Measurements from ENCODE around the gene PCDH7.

PCDH7 gene

GRCh38 chr4:30717208-30718020, 2.8 kb upstream of the PCDH7 start:
- Histone ChIP-seq H3K4me3 (ENCODE audit: control insufficient read depth in 1 of 7, extremely low read depth in 1 of 7, insufficient read depth in 4 of 7, low read depth in 2 of 7, low read length in 6 of 7) (peak overlapping the region; percentile 33 to 78 (median 62)), H3K27me3 (replicated peaks in 2 of 5; ENCODE audit: control insufficient read depth in 4 of 5, insufficient read depth in 5 of 5, low read length in 4 of 5) (peaks cover 0 to 51% (median 30%) of the 10 kb centered on the region in 5 experiments), H3K36me3 (ENCODE audit: control insufficient read depth in 4 of 4, insufficient read depth in 4 of 4, low read length in 3 of 4) (no peaks in the 10 kb centered on the region), H3K4me1 (ENCODE audit: control extremely low read depth in 1 of 4, control insufficient read depth in 4 of 4, insufficient read depth in 4 of 4, low read length in 3 of 4) (peaks cover 0 to 60% (median 53%) of the 10 kb centered on the region in 4 experiments), H3K27ac (ENCODE audit: insufficient read depth in 1 of 2, low read depth in 1 of 2, low read length in 2 of 2, poor library complexity in 1 of 2, severe bottlenecking in 2 of 2) (no peak overlapping the region), H3K9me3 (ENCODE audit: control extremely low read depth in 1 of 5, control insufficient read depth in 4 of 5, insufficient read depth in 2 of 5, low read depth in 1 of 5, low read length in 4 of 5) (no peaks in the 10 kb centered on the region)
- POLR2A ChIA-PET = no interaction called here
- CTCF ChIA-PET = interaction anchor here (0.8 kb wide), 1 partner anchor 14 kb away, joined by 3 read pairs; no protein-coding TSS in a partner anchor
- peak; percentile 34 to 70 (median 61) for DNase-seq
- WGBS (ENCODE audit: insufficient coverage) = under 1% methylated on average over 32 of the region's 55 CpGs

GRCh38 chr4:30718021-30718542, 2.1 kb upstream of the PCDH7 start:
- POLR2A ChIA-PET = no interaction called here
- CTCF ChIA-PET = interaction anchor here (0.8 kb wide), 1 partner anchor 15 kb away, joined by 3 read pairs; no protein-coding TSS in a partner anchor
- peak in 1 of 3 donors; percentile 17 for DNase-seq
- Histone ChIP-seq H3K9me3 (ENCODE audit: control extremely low read depth in 1 of 5, control insufficient read depth in 4 of 5, insufficient read depth in 2 of 5, low read depth in 1 of 5, low read length in 4 of 5) (no peaks in the 10 kb centered on the region), H3K4me1 (ENCODE audit: control extremely low read depth in 1 of 4, control insufficient read depth in 4 of 4, insufficient read depth in 4 of 4, low read length in 3 of 4) (peaks cover 0 to 64% (median 54%) of the 10 kb centered on the region in 4 experiments), H3K36me3 (ENCODE audit: control insufficient read depth in 4 of 4, insufficient read depth in 4 of 4, low read length in 3 of 4) (no peaks in the 10 kb centered on the region), H3K27ac (ENCODE audit: insufficient read depth in 1 of 2, low read depth in 1 of 2, low read length in 2 of 2, poor library complexity in 1 of 2, severe bottlenecking in 2 of 2) (no peak overlapping the region), H3K27me3 (replicated peaks in 2 of 5; ENCODE audit: control insufficient read depth in 4 of 5, insufficient read depth in 5 of 5, low read length in 4 of 5) (peaks cover 4 to 58% (median 36%) of the 10 kb centered on the region in 5 experiments), H3K4me3 (ENCODE audit: control insufficient read depth in 1 of 7, extremely low read depth in 1 of 7, insufficient read depth in 4 of 7, low read depth in 2 of 7, low read length in 6 of 7) (peak overlapping the region in 6 of 7 experiments; percentile 54 to 78 (median 62))
- 2% methylated on average over 28 of the region's 34 CpGs for WGBS (ENCODE audit: insufficient coverage)

- 4% methylated on average over 23 of the region's 33 CpGs for WGBS (ENCODE audit: insufficient coverage)
- Histone ChIP-seq H3K9me3 (ENCODE audit: control extremely low read depth in 1 of 5, control insufficient read depth in 4 of 5, insufficient read depth in 2 of 5, low read depth in 1 of 5, low read length in 4 of 5) (no peaks in the 10 kb centered on the region), H3K4me3 (ENCODE audit: control insufficient read depth in 1 of 7, extremely low read depth in 1 of 7, insufficient read depth in 4 of 7, low read depth in 2 of 7, low read length in 6 of 7) (peak overlapping the region in 6 of 7 experiments; percentile 40 to 71 (median 66)), H3K36me3 (ENCODE audit: control insufficient read depth in 4 of 4, insufficient read depth in 4 of 4, low read length in 3 of 4) (no peaks in the 10 kb centered on the region), H3K27me3 (replicated peaks in 2 of 5; ENCODE audit: control insufficient read depth in 4 of 5, insufficient read depth in 5 of 5, low read length in 4 of 5) (peaks cover 12 to 66% (median 42%) of the 10 kb centered on the region in 5 experiments), H3K27ac (ENCODE audit: insufficient read depth in 1 of 2, low read depth in 1 of 2, low read length in 2 of 2, poor library complexity in 1 of 2, severe bottlenecking in 2 of 2) (no peak overlapping the region), H3K4me1 (ENCODE audit: control extremely low read depth in 1 of 4, control insufficient read depth in 4 of 4, insufficient read depth in 4 of 4, low read length in 3 of 4) (peaks cover 0 to 64% (median 54%) of the 10 kb centered on the region in 4 experiments)
- peak in 2 of 3 donors; percentile 11 to 23 for DNase-seq
- ChIA-PET CTCF (no interaction called here), POLR2A (no interaction called here)
Measured at GRCh38 chr4:30718641-30719453, 1.3 kb upstream of the PCDH7 start.

DNA sequence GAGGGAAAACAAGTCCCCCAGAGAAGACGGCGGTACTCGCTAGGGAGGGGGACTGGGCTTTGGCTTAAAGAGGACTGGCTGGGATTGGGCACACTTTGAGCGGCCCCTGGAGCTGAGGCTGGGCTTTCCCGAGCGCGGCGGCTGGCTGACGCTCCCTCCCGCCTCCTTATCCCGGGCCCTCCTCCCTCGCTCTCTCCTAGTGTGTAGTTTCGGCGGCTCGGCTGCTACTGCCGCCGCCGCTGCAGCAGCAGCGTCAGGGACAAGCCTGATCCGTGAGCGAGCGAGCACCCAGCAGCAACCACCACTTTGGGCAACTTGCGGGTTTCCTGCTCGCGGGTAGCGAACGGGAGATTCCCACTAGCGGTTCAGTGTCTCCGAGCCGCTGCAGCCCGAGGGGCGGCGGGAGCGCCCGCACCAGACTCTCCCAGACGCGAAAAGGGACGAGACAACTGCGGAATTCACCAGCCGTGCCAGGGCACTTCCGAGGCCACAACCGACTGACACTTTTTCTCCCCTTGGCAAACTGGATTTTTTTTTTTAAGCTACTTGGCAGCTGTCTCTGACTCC, 632 bp upstream of the PCDH7 start:
- Histone ChIP-seq H3K4me3 (ENCODE audit: control insufficient read depth in 1 of 7, extremely low read depth in 1 of 7, insufficient read depth in 4 of 7, low read depth in 2 of 7, low read length in 6 of 7) (peak overlapping the region in 6 of 7 experiments; percentile 40 to 71 (median 66)), H3K36me3 (ENCODE audit: control insufficient read depth in 4 of 4, insufficient read depth in 4 of 4, low read length in 3 of 4) (no peaks in the 10 kb centered on the region), H3K9me3 (ENCODE audit: control extremely low read depth in 1 of 5, control insufficient read depth in 4 of 5, insufficient read depth in 2 of 5, low read depth in 1 of 5, low read length in 4 of 5) (no peaks in the 10 kb centered on the region), H3K27me3 (replicated peaks in 2 of 5; ENCODE audit: control insufficient read depth in 4 of 5, insufficient read depth in 5 of 5, low read length in 4 of 5) (peaks cover 14 to 72% (median 44%) of the 10 kb centered on the region in 5 experiments), H3K27ac (ENCODE audit: insufficient read depth in 1 of 2, low read depth in 1 of 2, low read length in 2 of 2, poor library complexity in 1 of 2, severe bottlenecking in 2 of 2) (no peak overlapping the region), H3K4me1 (ENCODE audit: control extremely low read depth in 1 of 4, control insufficient read depth in 4 of 4, insufficient read depth in 4 of 4, low read length in 3 of 4) (peaks cover 0 to 64% (median 54%) of the 10 kb centered on the region in 4 experiments)
- peak; percentile 18 to 65 (median 63) for DNase-seq
- ChIA-PET CTCF (interaction anchor here (0.8 kb wide), 1 partner anchor 42 kb away, joined by 3 read pairs; no protein-coding TSS in a partner anchor), POLR2A (no interaction called here)
- WGBS (ENCODE audit: insufficient coverage) = 0% methylated on average over 33 of the region's 42 CpGs

DNA sequence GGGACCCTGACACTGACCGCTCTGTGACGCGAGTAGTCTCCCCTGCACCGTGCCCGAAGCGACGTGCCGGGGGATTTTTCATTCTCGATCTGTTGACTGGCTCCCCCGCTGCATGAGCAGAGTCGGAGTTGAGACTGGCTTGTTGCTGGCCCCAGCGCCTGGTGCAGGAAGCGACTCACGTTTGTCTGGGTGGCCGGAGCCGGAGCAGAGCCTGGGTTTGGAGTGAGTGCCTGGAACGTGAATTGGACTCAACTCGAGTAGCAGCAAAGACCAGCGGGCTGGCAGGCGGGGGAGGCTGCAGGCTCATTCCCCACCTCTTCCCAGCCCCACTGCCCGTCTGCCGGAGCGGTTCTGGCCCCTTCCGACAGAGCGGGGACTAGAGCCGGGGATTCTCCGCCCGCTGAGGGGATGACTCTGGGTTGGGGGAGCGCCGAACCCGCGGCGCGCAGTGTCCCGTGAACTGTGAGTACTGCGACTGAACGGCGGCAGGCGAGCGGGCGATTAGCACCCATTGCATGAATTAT, 554 bp downstream of the PCDH7 start:
- WGBS (ENCODE audit: insufficient coverage) = under 1% methylated on average over 32 of the region's 41 CpGs
- H3K4me3 ChIP-seq (ENCODE audit: control insufficient read depth in 1 of 7, extremely low read depth in 1 of 7, insufficient read depth in 4 of 7, low read depth in 2 of 7, low read length in 6 of 7) = peak overlapping the region; percentile 10 to 71 (median 63)
- ChIA-PET CTCF (interaction anchor here (1.4 to 1.8 kb wide), 3 partner anchors 8 to 36 kb away, joined by 5 to 11 read pairs (median 6); no protein-coding TSS in a partner anchor), POLR2A (no interaction called here)
- H3K4me1 ChIP-seq (ENCODE audit: control extremely low read depth in 1 of 4, control insufficient read depth in 4 of 4, insufficient read depth in 4 of 4, low read length in 3 of 4) = peaks cover 0 to 64% (median 54%) of the 10 kb centered on the region in 4 experiments
- no peaks in the 10 kb centered on the region for H3K36me3 ChIP-seq (ENCODE audit: control insufficient read depth in 4 of 4, insufficient read depth in 4 of 4, low read length in 3 of 4)
- H3K9me3 ChIP-seq (ENCODE audit: control extremely low read depth in 1 of 5, control insufficient read depth in 4 of 5, insufficient read depth in 2 of 5, low read depth in 1 of 5, low read length in 4 of 5) = no peaks in the 10 kb centered on the region
- H3K27me3 ChIP-seq (replicated peaks in 2 of 5; ENCODE audit: control insufficient read depth in 4 of 5, insufficient read depth in 5 of 5, low read length in 4 of 5) = peaks cover 14 to 80% (median 44%) of the 10 kb centered on the region in 5 experiments
- no peak overlapping the region for H3K27ac ChIP-seq (ENCODE audit: insufficient read depth in 1 of 2, low read depth in 1 of 2, low read length in 2 of 2, poor library complexity in 1 of 2, severe bottlenecking in 2 of 2)
- peak in 2 of 3 donors; percentile 28 to 51 for DNase-seq
